Effector memory CD4-positive, alpha-beta T cell (primary cell): ENCODE data around the gene YTHDC1.
A peak's percentile ranks its signal among the peaks of the same experiment; 100 is the strongest.

Source experiments
- DNase-seq, 3 donors: peaks; one replicate each; pipeline ENCODE4 v3.0.0-alpha.2; 2020
- H3K27ac ChIP-seq: 2 replicates; pipeline ENCODE4 v1.7.0; 2013; ENCODE audit warnings: mild to moderate bottlenecking, low read length, moderate library complexity; ENCODE audit not compliant: insufficient read depth, poor library complexity, severe bottlenecking
- H3K27me3 ChIP-seq: replicated peaks from 2 replicates; pipeline ENCODE4 v1.7.0; 2013; ENCODE audit warnings: mild to moderate bottlenecking, low read length; ENCODE audit not compliant: insufficient read depth, control insufficient read depth, poor library complexity, severe bottlenecking
- H3K36me3 ChIP-seq: 2 replicates; pipeline ENCODE4 v1.7.0; 2013; ENCODE audit warnings: mild to moderate bottlenecking, low read length, moderate library complexity; ENCODE audit not compliant: control insufficient read depth, insufficient read depth
- H3K4me1 ChIP-seq: 2 replicates; pipeline ENCODE4 v1.7.0; 2013; ENCODE audit warnings: low read length, mild to moderate bottlenecking; ENCODE audit not compliant: control insufficient read depth, insufficient read depth, poor library complexity, severe bottlenecking
- H3K4me3 ChIP-seq: 2 replicates; pipeline ENCODE4 v1.7.0; 2013; ENCODE audit warnings: low read length, low read depth, mild to moderate bottlenecking; ENCODE audit not compliant: insufficient read depth, poor library complexity, severe bottlenecking
- H3K9me3 ChIP-seq: 2 replicates; pipeline ENCODE4 v1.7.0; 2013; ENCODE audit warnings: mild to moderate bottlenecking, low read length, moderate library complexity; ENCODE audit not compliant: control insufficient read depth

The YTHDC1 gene

DNA sequence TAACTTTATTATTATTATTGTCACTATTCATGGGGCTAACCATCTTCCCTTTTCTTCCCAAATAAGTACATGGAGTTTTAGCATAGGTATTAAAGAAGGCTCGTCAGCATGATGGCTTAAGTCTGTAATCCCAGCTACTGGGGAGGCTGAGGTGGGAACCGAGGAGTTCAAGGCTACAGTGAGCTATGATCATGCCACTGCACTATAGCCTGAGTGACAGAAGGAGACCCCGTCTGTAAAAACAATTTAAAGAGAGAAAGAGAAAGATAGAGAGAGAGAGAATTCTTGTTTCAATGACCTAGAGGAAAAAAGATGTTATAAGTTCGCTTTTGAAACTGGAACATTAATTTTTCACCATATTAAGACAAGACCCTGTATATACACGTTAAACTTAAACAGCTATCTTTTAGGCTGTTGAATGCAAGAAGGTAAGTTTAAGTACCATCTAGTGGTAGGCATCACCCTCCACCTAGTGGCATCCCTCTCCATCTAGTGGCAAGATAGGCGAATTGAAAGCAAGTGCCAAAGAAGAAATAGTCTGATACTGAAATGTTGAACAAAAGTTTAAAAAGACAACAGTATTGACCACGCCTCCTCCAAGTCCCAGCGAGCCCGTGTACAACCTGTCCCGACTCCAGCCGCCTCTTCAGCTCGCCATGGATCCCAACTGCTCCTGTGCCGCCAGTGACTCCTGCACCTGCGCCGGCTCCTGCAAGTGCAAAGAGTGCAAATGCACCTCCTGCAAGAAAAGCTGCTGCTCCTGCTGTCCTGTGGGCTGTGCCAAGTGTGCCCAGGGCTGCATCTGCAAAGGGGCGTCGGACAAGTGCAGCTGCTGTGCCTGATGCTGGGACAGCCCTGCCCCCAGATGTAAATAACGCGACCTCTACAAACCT is 26.0 kb upstream of the YTHDC1 start:
- H3K4me1 ChIP-seq, result no peaks in the 10 kb centered on the region
- peak in 2 of 3 donors; percentile 6 to 33 for DNase-seq
- no peak overlapping the region for H3K27ac ChIP-seq
- H3K27me3 ChIP-seq, result no peaks in the 10 kb centered on the region
- H3K9me3 ChIP-seq, result no peaks in the 10 kb centered on the region
- no peaks in the 10 kb centered on the region for H3K36me3 ChIP-seq
- no peak overlapping the region for H3K4me3 ChIP-seq

GRCh38 chr4:68373513-68373912 is 23.6 kb upstream of the YTHDC1 start:
- H3K27ac ChIP-seq, result no peak overlapping the region

DNA sequence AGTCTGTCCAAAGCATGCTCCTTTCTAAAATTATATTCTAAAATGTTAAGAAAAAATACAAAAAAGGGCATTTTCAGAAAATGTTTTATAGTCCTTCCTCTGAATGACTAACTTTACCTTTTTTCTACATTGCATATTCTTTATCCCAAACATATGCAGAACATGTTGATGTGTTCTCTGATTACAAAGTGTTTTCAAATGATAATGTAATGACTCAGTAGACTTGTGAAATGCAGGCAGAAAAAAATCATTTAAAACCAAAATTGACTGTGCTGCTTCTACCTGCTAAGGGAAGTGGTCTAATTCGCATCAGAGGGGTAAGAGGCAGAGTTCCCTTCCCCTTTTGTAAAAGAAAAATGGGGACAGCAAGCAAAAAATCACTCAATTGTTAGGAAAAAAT is 22.7 kb upstream of the YTHDC1 start:
- no peaks in the 10 kb centered on the region for H3K36me3 ChIP-seq
- H3K27me3 ChIP-seq, result no peaks in the 10 kb centered on the region
- no peak for DNase-seq
- H3K4me1 ChIP-seq, result no peaks in the 10 kb centered on the region
- no peak overlapping the region for H3K27ac ChIP-seq
- H3K9me3 ChIP-seq, result no peaks in the 10 kb centered on the region
- H3K4me3 ChIP-seq, result no peak overlapping the region

More at GRCh38 chr4:68373513-68373912, 23.6 kb upstream of the YTHDC1 start:
- Histone ChIP-seq H3K4me1 (no peaks in the 10 kb centered on the region), H3K36me3 (no peaks in the 10 kb centered on the region), H3K4me3 (no peak overlapping the region), H3K27me3 (no peaks in the 10 kb centered on the region), H3K9me3 (no peaks in the 10 kb centered on the region)
- DNase-seq, result peak; percentile 23 to 32 (median 32)

DNA sequence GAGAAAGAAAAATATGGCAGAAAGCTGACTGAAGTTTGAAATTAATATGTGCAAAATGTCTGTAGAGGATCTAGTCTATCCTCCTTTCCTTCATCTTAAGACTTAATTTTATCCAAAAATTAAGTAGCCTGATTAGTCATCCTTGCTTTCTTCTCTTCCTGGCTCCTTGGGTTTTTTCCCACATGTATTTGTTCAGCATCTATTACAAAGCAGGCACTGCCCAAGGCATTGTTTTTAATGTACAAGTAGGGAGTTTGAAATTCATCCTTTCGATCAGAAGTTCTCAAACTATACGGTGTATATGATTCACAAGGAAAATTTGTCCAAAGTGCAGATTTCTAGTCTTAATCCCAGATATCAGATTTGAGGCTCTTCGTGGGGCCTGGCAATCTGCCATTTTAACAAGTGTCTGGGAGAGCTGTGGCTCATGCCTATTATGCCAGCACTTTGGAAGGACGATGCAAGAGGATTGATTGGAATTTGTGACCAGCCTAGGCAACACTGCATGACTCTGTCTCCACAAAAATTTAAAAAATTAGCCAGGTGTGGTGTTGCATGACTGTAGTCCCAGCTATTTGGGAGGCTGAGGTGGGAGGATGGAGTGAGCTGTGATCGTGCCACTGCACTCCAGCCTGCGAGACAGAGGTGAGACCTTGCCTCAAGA is 19.4 kb upstream of the YTHDC1 start:
- Histone ChIP-seq H3K9me3 (no peaks in the 10 kb centered on the region), H3K4me1 (no peaks in the 10 kb centered on the region), H3K4me3 (no peak overlapping the region), H3K27me3 (no peaks in the 10 kb centered on the region), H3K27ac (no peak overlapping the region), H3K36me3 (no peaks in the 10 kb centered on the region)
- no peak for DNase-seq

- Histone ChIP-seq H3K27ac (no peak overlapping the region), H3K36me3 (no peaks in the 10 kb centered on the region), H3K4me1 (no peaks in the 10 kb centered on the region), H3K27me3 (no peaks in the 10 kb centered on the region), H3K9me3 (no peaks in the 10 kb centered on the region), H3K4me3 (no peak overlapping the region)
- no peak for DNase-seq
These were observed 18.8 kb upstream of the YTHDC1 start for GRCh38 chr4:68368691-68369131.

DNA sequence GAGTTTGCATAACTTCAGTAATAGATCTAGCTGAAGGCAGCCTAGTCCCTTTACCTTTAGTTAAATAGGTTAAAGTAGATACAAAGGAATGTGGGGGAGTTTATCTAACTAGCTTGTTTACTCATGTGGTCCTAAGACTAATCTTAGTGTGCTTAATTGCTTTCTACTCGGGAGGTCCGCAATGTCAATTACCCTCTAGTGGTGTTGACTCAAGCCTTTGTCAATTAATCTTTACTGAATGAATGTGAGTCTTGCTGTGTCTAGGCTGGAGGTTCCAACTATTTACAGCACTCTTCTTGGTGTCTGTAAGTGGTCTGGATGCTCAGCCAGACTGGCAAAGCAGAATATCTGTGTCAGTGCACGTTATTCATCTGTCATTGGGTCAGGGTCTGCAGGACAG is 17.9 kb upstream of the YTHDC1 start:
- Histone ChIP-seq H3K4me1 (no peaks in the 10 kb centered on the region), H3K4me3 (no peak overlapping the region), H3K27me3 (no peaks in the 10 kb centered on the region), H3K9me3 (no peaks in the 10 kb centered on the region), H3K36me3 (no peaks in the 10 kb centered on the region), H3K27ac (no peak overlapping the region)
- DNase-seq, result no peak

DNA sequence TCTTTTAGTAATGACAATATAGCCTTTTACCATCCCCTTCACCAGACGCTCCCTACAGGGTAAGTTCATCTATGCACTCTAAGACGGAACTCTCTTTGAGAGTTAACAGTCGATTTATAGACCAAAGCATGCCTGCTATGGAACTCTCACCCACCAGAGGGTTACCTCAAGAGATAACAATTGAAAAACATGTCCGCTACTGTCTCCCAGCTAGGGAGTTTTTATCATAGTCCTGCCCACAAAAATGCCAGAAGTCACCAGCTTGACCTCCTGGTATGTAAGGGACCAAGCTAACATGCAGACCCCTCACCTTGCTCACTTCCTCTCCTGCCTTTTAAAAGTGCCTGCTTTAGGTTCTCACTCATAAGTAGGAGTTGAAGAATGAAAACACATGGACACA is 16.7 kb upstream of the YTHDC1 start:
- H3K4me3 ChIP-seq, result no peak overlapping the region
- no peaks in the 10 kb centered on the region for H3K9me3 ChIP-seq
- no peaks in the 10 kb centered on the region for H3K27me3 ChIP-seq
- H3K4me1 ChIP-seq, result no peaks in the 10 kb centered on the region
- no peak for DNase-seq
- H3K27ac ChIP-seq, result no peak overlapping the region
- no peaks in the 10 kb centered on the region for H3K36me3 ChIP-seq

GRCh38 chr4:68365068-68365467 is 15.2 kb upstream of the YTHDC1 start:
- Histone ChIP-seq H3K36me3 (no peaks in the 10 kb centered on the region), H3K9me3 (no peaks in the 10 kb centered on the region), H3K27ac (no peak overlapping the region), H3K4me3 (no peak overlapping the region), H3K27me3 (no peaks in the 10 kb centered on the region), H3K4me1 (no peaks in the 10 kb centered on the region)
- DNase-seq, result no peak

DNA sequence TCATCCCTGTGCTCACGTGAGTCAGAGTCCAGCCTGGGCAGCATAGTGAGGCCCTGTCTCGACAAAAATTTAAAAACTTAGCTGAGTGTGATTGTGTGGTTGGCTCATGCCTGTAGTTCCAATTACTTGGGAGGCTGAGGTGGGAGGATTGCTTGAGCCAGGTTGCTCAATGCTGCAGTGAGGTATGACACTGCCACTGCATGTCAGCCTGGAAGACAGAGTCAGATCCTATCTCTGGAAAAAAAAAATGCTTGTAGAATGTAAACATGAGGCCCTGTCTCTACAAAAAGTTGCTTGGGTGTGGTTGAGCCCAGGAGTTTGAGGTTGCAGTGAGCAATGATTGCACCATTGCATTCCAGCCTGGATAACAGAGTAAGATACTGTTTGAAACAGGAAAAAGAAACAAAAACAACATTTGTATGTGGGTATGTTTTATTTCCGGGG is 11.3 kb upstream of the YTHDC1 start:
- Histone ChIP-seq H3K9me3 (no peaks in the 10 kb centered on the region), H3K36me3 (no peaks in the 10 kb centered on the region), H3K27me3 (no peaks in the 10 kb centered on the region), H3K4me1 (no peaks in the 10 kb centered on the region), H3K4me3 (no peak overlapping the region), H3K27ac (no peak overlapping the region)
- no peak for DNase-seq
